ENCODE measurements around the gene CSTA.

CSTA gene

DNA sequence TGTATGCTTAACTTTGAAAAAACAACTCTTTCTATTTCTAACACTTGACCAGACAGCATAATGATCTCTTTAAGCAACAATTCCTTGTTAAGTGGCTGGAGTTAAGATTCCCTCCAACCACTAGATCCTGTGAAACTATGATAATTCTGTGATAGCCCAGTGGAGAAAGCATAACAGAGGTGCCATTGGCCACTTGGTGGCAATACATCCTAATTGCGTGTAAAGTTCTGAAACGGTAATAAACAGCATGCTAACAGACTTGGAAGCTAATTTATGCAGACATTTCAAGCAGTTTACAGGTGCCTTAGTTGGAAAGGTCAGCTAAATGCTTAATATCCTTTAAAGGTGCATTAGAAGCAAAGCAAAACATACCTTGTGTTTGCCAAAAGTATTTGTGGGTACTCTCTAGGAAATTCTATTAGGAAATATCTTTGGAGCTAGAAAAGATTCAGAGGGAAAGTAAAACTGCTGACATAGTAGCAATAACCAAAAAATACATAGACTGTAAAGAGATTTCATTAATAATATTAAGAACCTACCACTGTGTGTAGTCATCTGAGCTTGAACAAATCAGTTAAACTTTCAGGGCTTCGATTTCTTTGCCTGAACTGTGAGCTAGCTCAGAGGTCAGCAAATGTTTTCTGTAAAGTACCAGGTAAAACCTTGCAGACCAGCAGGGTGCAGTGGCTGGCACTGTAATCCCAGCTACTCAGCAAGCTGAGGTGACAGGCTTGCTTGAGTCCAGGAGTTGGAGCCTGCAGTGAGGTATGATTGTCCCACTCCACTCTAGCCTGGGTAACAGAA, 19.0 kb upstream of the CSTA start:
- H3K27me3 ChIP-seq (replicated peaks): no peaks in the 10 kb centered on the region
- no peak for DNase-seq
- H3K36me3 ChIP-seq (replicated peaks): no peaks in the 10 kb centered on the region
- in situ Hi-C loops (cut with HindIII; ENCODE audit: low pct_ligation_motif_present, low sequenced_read_pairs): no loop called here
- no peak overlapping the region for H3K27ac ChIP-seq
- TF ChIP-seq, protein P1, sequence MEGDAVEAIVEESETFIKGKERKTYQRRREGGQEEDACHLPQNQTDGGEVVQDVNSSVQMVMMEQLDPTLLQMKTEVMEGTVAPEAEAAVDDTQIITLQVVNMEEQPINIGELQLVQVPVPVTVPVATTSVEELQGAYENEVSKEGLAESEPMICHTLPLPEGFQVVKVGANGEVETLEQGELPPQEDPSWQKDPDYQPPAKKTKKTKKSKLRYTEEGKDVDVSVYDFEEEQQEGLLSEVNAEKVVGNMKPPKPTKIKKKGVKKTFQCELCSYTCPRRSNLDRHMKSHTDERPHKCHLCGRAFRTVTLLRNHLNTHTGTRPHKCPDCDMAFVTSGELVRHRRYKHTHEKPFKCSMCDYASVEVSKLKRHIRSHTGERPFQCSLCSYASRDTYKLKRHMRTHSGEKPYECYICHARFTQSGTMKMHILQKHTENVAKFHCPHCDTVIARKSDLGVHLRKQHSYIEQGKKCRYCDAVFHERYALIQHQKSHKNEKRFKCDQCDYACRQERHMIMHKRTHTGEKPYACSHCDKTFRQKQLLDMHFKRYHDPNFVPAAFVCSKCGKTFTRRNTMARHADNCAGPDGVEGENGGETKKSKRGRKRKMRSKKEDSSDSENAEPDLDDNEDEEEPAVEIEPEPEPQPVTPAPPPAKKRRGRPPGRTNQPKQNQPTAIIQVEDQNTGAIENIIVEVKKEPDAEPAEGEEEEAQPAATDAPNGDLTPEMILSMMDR (IDR thresholded peaks at IDR 0.05; ENCODE audit: low read depth, low read length, missing control alignments): peak; percentile 29
- H3K4me3 ChIP-seq (ENCODE audit: low read depth, low read length): no peak overlapping the region

DNA sequence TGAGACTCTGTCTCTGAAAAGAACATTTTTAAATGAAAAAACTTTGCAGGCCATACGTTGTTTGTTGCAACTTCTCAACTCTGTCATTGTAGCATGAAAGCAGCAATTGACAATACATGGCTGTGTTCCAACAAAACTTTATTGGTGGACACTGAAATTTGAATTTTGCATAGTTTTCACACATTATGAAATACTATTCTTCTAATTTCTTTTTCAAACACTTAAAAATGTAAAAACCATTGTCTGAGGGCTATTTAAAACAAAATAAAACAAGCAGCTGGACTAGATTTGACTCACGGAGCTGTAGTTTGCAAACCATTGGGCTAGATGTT, 18.5 kb upstream of the CSTA start:
- H3K4me3 ChIP-seq (ENCODE audit: low read depth, low read length): no peak overlapping the region
- H3K36me3 ChIP-seq (replicated peaks): no peaks in the 10 kb centered on the region
- no peaks in the 10 kb centered on the region for H3K27me3 ChIP-seq (replicated peaks)
- in situ Hi-C loops (cut with HindIII; ENCODE audit: low pct_ligation_motif_present, low sequenced_read_pairs): no loop called here
- TF ChIP-seq, protein P1 (IDR thresholded peaks at IDR 0.05; ENCODE audit: low read depth, low read length, missing control alignments): no peak
- no peak for DNase-seq
- H3K27ac ChIP-seq: no peak overlapping the region

DNA sequence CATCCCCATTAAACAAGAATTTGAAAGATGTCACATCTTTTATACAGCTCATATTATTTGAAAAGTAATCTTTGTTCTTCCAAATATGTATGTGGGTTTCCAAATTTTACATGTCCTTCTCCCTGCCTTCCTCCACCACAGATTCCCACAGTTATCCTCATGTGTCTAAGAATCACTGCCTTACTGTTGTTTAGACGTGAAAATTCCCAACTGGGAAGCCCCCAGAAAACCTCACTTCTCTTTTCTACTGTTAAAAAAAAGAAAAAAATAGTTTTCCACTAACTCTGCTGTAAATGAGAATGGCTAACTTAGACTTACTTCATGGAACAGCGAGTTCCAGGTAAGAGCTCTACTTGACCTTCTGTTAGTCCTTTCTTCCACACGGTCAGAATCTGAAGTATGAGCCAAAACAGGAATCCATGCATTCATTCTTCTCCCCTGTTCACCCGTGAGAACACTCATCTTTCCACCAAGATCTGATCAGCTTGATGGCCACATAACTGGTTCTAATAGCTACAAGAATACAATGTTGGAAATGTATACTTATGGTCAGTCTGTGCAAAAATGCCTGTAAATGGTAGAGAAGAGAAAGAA, 17.9 kb upstream of the CSTA start:
- no peaks in the 10 kb centered on the region for H3K36me3 ChIP-seq (replicated peaks)
- no peaks in the 10 kb centered on the region for H3K27me3 ChIP-seq (replicated peaks)
- H3K4me3 ChIP-seq (ENCODE audit: low read depth, low read length): no peak overlapping the region
- DNase-seq: no peak
- in situ Hi-C loops (cut with HindIII; ENCODE audit: low pct_ligation_motif_present, low sequenced_read_pairs): no loop called here
- H3K27ac ChIP-seq: no peak overlapping the region
- TF ChIP-seq, protein P1 (IDR thresholded peaks at IDR 0.05; ENCODE audit: low read depth, low read length, missing control alignments): no peak

DNA sequence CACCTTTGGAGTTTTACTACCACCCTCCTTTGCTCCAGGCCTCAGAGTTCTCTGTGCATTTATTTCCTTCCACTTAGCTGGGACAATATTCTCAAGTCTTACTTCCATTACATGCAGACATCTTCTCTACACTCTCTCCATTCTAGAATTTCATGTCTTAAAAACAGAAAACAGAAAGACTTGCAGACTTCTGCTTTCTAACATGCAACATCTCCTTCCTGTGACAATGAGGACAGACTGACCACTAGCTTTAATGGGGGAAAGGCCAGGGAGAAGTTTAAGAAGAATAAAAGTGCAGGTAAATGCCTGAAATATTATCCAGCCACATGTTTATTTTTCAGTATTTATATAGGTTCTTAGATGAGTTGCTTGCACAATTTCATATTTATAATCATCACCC, 17.1 kb upstream of the CSTA start:
- H3K27me3 ChIP-seq (replicated peaks): no peaks in the 10 kb centered on the region
- no peak overlapping the region for H3K4me3 ChIP-seq (ENCODE audit: low read depth, low read length)
- DNase-seq: no peak
- TF ChIP-seq, protein P1 (IDR thresholded peaks at IDR 0.05; ENCODE audit: low read depth, low read length, missing control alignments): no peak
- in situ Hi-C loops (cut with HindIII; ENCODE audit: low pct_ligation_motif_present, low sequenced_read_pairs): no loop called here
- no peaks in the 10 kb centered on the region for H3K36me3 ChIP-seq (replicated peaks)
- H3K27ac ChIP-seq: no peak overlapping the region

DNA sequence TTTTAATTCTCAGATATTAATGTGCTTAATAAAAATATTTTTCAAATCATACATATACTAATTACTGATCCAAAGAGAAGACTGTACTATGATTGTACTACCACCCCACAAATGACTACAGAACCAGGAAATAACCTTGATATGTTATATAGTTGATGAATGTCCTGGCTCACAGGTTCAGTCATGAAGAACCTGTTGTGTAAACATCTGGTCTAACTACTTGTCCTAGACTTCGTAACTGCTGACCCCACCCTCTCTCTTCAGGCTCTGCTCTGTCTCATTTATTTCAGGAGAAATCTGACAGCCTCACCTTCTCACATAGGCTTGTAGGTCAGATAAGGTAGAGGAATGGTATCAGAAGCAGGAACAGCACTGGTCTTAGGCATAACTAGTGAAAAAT, 14.7 kb upstream of the CSTA start:
- TF ChIP-seq, protein P1 (IDR thresholded peaks at IDR 0.05; ENCODE audit: low read depth, low read length, missing control alignments): no peak
- Histone ChIP-seq H3K36me3 (replicated peaks) (no peaks in the 10 kb centered on the region), H3K4me3 (ENCODE audit: low read depth, low read length) (no peak overlapping the region), H3K27me3 (replicated peaks) (no peaks in the 10 kb centered on the region), H3K27ac (no peak overlapping the region)
- no peak for DNase-seq
- in situ Hi-C loops (cut with HindIII; ENCODE audit: low pct_ligation_motif_present, low sequenced_read_pairs): no loop called here
